ENCODE results near the gene IL1RN. TPM values are rescaled to one million over a fixed set of nuclear protein-coding genes. Genes with fewer than 3 reads are reported as not detected.

IL1RN gene
- polyA plus RNA-seq, 1 of the 3 experiments (the other 2 are of a cell fraction): not detected

DNA sequence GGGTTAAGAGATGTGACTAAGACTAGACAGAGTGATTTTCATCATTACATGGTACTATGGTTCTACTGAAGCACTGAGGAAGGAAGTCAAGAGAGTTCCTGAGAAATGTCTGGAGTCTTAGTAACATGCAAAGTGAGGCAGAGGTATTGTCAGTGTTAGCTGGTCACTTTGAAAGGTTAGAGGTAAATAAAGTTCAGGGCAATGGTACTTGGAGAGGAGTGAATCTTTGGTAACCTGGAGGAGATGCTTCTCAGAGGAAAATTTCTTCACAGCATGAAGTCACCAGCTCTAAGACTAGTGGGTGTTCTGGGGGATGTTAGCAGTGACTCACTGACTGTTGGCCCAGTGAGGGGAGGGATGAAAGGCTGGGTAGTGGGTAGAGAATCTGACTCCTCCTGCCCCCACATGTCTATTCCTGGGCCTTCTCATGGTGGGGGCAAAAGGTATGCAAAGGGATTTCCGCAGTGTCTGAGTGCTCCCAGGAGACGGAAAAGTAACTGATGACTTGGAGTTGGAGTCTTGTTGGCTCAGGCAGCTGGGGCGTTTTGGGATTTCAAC is 23.3 kb upstream of the IL1RN start:
- Histone ChIP-seq H2AFZ (ENCODE audit: low read depth) (no peak overlapping the region), H3K4me3 (ENCODE audit: low read depth in 2 of 2, low read length in 1 of 2) (no peak overlapping the region), H3K27me3 (ENCODE audit: insufficient read depth) (no peaks in the 10 kb centered on the region), H3K27ac (ENCODE audit: low read depth in 2 of 2, low read length in 1 of 2) (no peak overlapping the region), H4K20me1 (ENCODE audit: insufficient read depth) (no peaks in the 10 kb centered on the region), H3K79me2 (ENCODE audit: insufficient read depth) (no peaks in the 10 kb centered on the region), H3K4me1 (ENCODE audit: control insufficient read depth in 1 of 2, insufficient read depth in 2 of 2, low read depth in 1 of 2, low read length in 1 of 2) (no peaks in the 10 kb centered on the region), H3K9ac (no peak overlapping the region), H3K9me2 (no peaks in the 10 kb centered on the region), H3K36me3 (replicated peaks in 1 of 2; ENCODE audit: control insufficient read depth in 1 of 2, insufficient read depth in 2 of 2, low read length in 1 of 2) (no peaks in the 10 kb centered on the region), H3K4me2 (no peak overlapping the region), H3K9me3 (no peaks in the 10 kb centered on the region), H3F3A (replicated peaks; ENCODE audit: insufficient read depth) (no peaks in the 10 kb centered on the region)
- DNase-seq: no peak
- CTCF ChIA-PET: interaction anchor here (0.8 to 1.9 kb wide), 2 partner anchors 27 to 34 kb away, joined by 3 to 8 read pairs; no protein-coding TSS in a partner anchor
- POLR2A ChIA-PET: no interaction called here
- TF ChIP-seq, protein P1, sequence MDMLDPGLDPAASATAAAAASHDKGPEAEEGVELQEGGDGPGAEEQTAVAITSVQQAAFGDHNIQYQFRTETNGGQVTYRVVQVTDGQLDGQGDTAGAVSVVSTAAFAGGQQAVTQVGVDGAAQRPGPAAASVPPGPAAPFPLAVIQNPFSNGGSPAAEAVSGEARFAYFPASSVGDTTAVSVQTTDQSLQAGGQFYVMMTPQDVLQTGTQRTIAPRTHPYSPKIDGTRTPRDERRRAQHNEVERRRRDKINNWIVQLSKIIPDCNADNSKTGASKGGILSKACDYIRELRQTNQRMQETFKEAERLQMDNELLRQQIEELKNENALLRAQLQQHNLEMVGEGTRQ (IDR thresholded peaks at IDR 0.05; ENCODE audit: borderline replicate concordance, low read depth, low read length): no peak
- TF ChIP-seq EZH2phosphoT487 (IDR thresholded peaks at IDR 0.05; ENCODE audit: borderline replicate concordance, low read depth) (no peak), POLR2AphosphoS5 (IDR thresholded peaks at IDR 0.05; ENCODE audit: low read depth, low read length) (no peak), YY1 (IDR thresholded peaks at IDR 0.05; ENCODE audit: low read depth) (no peak)
- TF ChIP-seq, protein P2, sequence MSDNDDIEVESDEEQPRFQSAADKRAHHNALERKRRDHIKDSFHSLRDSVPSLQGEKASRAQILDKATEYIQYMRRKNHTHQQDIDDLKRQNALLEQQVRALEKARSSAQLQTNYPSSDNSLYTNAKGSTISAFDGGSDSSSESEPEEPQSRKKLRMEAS (IDR thresholded peaks at IDR 0.05; ENCODE audit: low read depth): no peak
- TF ChIP-seq, protein P3, sequence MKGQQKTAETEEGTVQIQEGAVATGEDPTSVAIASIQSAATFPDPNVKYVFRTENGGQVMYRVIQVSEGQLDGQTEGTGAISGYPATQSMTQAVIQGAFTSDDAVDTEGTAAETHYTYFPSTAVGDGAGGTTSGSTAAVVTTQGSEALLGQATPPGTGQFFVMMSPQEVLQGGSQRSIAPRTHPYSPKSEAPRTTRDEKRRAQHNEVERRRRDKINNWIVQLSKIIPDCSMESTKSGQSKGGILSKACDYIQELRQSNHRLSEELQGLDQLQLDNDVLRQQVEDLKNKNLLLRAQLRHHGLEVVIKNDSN (IDR thresholded peaks at IDR 0.05; ENCODE audit: borderline replicate concordance, low read depth): no peak
- WGBS (ENCODE audit: low lambda C conversion rate): 3% methylated on average over 3 of the region's 3 CpGs

DNA sequence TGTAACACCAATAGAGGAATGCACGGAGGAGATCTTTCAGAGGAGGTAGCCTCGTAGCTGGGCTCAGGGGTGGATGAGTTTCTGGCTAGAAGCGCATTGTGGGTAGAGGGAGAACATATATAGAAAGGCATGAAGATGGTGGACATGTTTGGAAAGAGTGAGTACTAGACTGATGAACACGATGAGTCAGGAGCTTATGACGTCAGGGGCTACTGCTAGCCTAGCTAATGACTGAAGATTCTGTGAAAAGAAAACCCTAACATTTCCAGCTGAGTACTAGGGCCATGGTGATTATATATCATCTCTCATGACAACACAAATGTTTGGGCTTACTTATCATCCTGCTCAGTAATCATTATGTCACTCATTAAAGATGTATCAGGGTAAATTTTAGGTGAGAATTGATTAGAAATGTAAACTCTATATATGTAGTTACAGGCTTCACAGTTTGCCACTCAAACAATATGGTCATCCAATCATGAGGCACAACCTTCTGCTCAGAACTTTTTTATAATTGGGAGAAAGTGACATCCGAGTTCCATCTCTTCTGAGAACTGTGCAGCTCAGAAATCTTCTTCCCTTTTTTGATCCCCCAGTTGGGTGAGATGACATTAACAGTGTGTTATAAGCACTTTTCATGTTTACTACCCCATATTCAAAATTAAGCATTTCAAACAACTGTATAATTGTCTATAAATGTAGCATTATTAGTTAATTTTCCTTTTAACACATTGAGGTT is 22.2 kb upstream of the IL1RN start:
- Histone ChIP-seq H3K9me2 (no peaks in the 10 kb centered on the region), H3K9me3 (no peaks in the 10 kb centered on the region), H3K27ac (ENCODE audit: low read depth in 2 of 2, low read length in 1 of 2) (no peak overlapping the region), H3K36me3 (replicated peaks in 1 of 2; ENCODE audit: control insufficient read depth in 1 of 2, insufficient read depth in 2 of 2, low read length in 1 of 2) (no peaks in the 10 kb centered on the region), H3K27me3 (ENCODE audit: insufficient read depth) (no peaks in the 10 kb centered on the region), H3K4me3 (ENCODE audit: low read depth in 2 of 2, low read length in 1 of 2) (no peak overlapping the region), H3K9ac (no peak overlapping the region), H2AFZ (ENCODE audit: low read depth) (no peak overlapping the region), H3K4me1 (ENCODE audit: control insufficient read depth in 1 of 2, insufficient read depth in 2 of 2, low read depth in 1 of 2, low read length in 1 of 2) (no peaks in the 10 kb centered on the region), H3K79me2 (ENCODE audit: insufficient read depth) (no peaks in the 10 kb centered on the region), H4K20me1 (ENCODE audit: insufficient read depth) (no peaks in the 10 kb centered on the region), H3K4me2 (no peak overlapping the region), H3F3A (replicated peaks; ENCODE audit: insufficient read depth) (no peaks in the 10 kb centered on the region)
- CTCF ChIA-PET: interaction anchor here (0.8 to 1.9 kb wide), 2 partner anchors 33 to 285 kb away, joined by 3 to 8 read pairs; no protein-coding TSS in a partner anchor
- no peak for DNase-seq
- 12% methylated on average over 6 of the region's 6 CpGs for WGBS (ENCODE audit: low lambda C conversion rate)
- TF ChIP-seq TCF12 (IDR thresholded peaks at IDR 0.05): no peak
- TF ChIP-seq, protein P4, sequence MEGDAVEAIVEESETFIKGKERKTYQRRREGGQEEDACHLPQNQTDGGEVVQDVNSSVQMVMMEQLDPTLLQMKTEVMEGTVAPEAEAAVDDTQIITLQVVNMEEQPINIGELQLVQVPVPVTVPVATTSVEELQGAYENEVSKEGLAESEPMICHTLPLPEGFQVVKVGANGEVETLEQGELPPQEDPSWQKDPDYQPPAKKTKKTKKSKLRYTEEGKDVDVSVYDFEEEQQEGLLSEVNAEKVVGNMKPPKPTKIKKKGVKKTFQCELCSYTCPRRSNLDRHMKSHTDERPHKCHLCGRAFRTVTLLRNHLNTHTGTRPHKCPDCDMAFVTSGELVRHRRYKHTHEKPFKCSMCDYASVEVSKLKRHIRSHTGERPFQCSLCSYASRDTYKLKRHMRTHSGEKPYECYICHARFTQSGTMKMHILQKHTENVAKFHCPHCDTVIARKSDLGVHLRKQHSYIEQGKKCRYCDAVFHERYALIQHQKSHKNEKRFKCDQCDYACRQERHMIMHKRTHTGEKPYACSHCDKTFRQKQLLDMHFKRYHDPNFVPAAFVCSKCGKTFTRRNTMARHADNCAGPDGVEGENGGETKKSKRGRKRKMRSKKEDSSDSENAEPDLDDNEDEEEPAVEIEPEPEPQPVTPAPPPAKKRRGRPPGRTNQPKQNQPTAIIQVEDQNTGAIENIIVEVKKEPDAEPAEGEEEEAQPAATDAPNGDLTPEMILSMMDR (IDR thresholded peaks at IDR 0.05): no peak
- no peak for TF ChIP-seq GATA2 (CRISPR knock-in tag; IDR thresholded peaks at IDR 0.05)
- no peak for TF ChIP-seq RFX5 (IDR thresholded peaks at IDR 0.05; ENCODE audit: low read length)
- no peak for TF ChIP-seq SIN3A (IDR thresholded peaks at IDR 0.05; ENCODE audit: borderline replicate concordance, low read depth, low read length)
- TF ChIP-seq YY1 (IDR thresholded peaks at IDR 0.05; ENCODE audit: low read depth): no peak
- TF ChIP-seq GABPA (IDR thresholded peaks at IDR 0.05; ENCODE audit: low read depth): no peak
- POLR2A ChIA-PET: no interaction called here

All from SK-N-SH (cell line).